ENCODE data around the gene TNN.

GRCh38 chr1:175132436-175132835 is 64.8 kb downstream of the TNN start:
- no peak for TF ChIP-seq CTCF (IDR thresholded peaks at IDR 0.05)
- no peak for TF ChIP-seq POLR2A (IDR thresholded peaks at IDR 0.05)
